SU-DHL-6 (cell line): ENCODE results near the gene ACTC1.

Experiments
- H2AFZ ChIP-seq: fragments of 200-600 bp; sonication (generic); 2 replicates; pipeline ENCODE4 v1.6.1; 2014; ENCODE audit warnings: low read depth, mild to moderate bottlenecking, moderate library complexity, mixed read lengths, antibody characterized with exemption, low read length; ENCODE audit not compliant: severe bottlenecking
- H3F3A ChIP-seq: fragments of 200-600 bp; shearing (Covaris generic); 2 replicates; pipeline ENCODE4 v1.6.0; 2016; ENCODE audit warnings: antibody characterized with exemption, mild to moderate bottlenecking; ENCODE audit not compliant: insufficient read depth
- H3K27ac ChIP-seq: fragments of 200-600 bp; sonication (generic); 2 replicates; pipeline ENCODE4 v1.5.1; 2016; ENCODE audit warnings: low read depth, mild to moderate bottlenecking, low read length, moderate library complexity, mixed read lengths
- H3K27me3 ChIP-seq: fragments of 200-600 bp; sonication (generic), shearing (Covaris generic); 2 replicates; pipeline ENCODE4 v1.6.0; 2014; ENCODE audit warnings: mild to moderate bottlenecking, low read length
- H3K36me3 ChIP-seq: fragments of 200-600 bp; sonication (generic); 2 replicates; pipeline ENCODE4 v1.6.1; 2014; ENCODE audit warnings: mild to moderate bottlenecking, low read length, mixed read lengths
- H3K4me2 ChIP-seq: fragments of 300-600, 200-600 bp; shearing (Covaris generic), sonication (generic); 2 replicates; pipeline ENCODE4 v1.6.0; 2014; ENCODE audit warnings: low read length, low read depth, mild to moderate bottlenecking; ENCODE audit not compliant: poor library complexity, severe bottlenecking
- H3K4me3 ChIP-seq: fragments of 200-600 bp; sonication (generic); 2 replicates; pipeline ENCODE4 v1.5.1; 2014; ENCODE audit warnings: antibody characterized with exemption, low read length, mild to moderate bottlenecking, mixed read lengths; ENCODE audit not compliant: insufficient read depth, poor library complexity, severe bottlenecking
- H3K79me2 ChIP-seq: fragments of 200-600 bp; sonication (generic); 2 replicates; pipeline ENCODE4 v1.6.1; 2014; ENCODE audit warnings: mild to moderate bottlenecking, low read length, moderate library complexity; ENCODE audit not compliant: insufficient read depth
- H3K9ac ChIP-seq: fragments of 200-600 bp; sonication (generic); 2 replicates; pipeline ENCODE4 v1.7.0; 2014; ENCODE audit warnings: mild to moderate bottlenecking, low read length
- H3K9me2 ChIP-seq: fragments of 200-600 bp; sonication (generic); replicated peaks from 2 replicates; pipeline ENCODE4 v1.6.1; 2014; ENCODE audit warnings: low read length; ENCODE audit not compliant: insufficient read depth
- H3K9me3 ChIP-seq: fragments of 200-600 bp; sonication (generic); 2 replicates; pipeline ENCODE4 v1.6.1; 2014; ENCODE audit warnings: low read length, mixed read lengths; ENCODE audit not compliant: insufficient read depth
- H4K20me1 ChIP-seq: fragments of 200-600 bp; sonication (generic); 2 replicates; pipeline ENCODE4 v1.6.1; 2014; ENCODE audit warnings: low read depth, mild to moderate bottlenecking, antibody characterized with exemption, low read length, moderate library complexity, mixed read lengths
- EZH2phosphoT487 ChIP-seq: fragments of 200-600 bp; sonication (generic), shearing (Covaris generic); conservative IDR thresholded peaks from 2 replicates; pipeline ENCODE4 v1.6.1; 2018; ENCODE audit warnings: mild to moderate bottlenecking, antibody characterized with exemption, low read length, moderate library complexity, mixed read lengths
- TF ChIP-seq, protein P1 (sequence below): fragments of 200-600 bp; sonication (generic); IDR thresholded peaks from one replicate; pipeline ENCODE4 v1.5.1; 2017; ENCODE audit warnings: antibody characterized with exemption, mild to moderate bottlenecking, low read length, moderate library complexity; ENCODE audit not compliant: insufficient read depth, poor library complexity, severe bottlenecking

ACTC1 gene

DNA sequence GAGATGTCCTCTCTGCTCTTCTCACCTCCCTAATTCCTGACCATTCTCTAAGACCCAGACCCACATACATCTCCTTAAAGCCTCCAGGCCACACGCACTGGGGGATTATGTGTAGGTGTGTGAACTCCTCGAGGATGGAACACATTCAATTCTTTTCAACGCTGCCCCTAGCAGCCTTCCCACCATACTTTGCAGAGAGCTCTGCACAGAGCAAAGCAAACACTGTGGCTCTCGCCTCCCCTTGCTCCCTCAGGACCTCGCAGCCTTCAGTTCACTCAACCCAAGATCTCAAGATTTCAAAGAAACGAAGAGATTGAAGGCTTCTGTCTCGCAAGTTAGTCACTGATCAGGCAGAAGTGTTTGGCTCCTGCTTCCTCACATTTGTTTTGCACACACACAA, 6.0 kb downstream of the ACTC1 start:
- no peaks in the 10 kb centered on the region for H3K9me2 ChIP-seq
- no peak overlapping the region for H3K4me2 ChIP-seq
- no peaks in the 10 kb centered on the region for H3K79me2 ChIP-seq
- no peak overlapping the region for H3K9ac ChIP-seq
- no peak overlapping the region for H2AFZ ChIP-seq
- no peak overlapping the region for H3K27ac ChIP-seq
- H4K20me1 ChIP-seq: no peaks in the 10 kb centered on the region
- H3K27me3 ChIP-seq: no peaks in the 10 kb centered on the region; the same call in 1 of the 2 replicates
- no peaks in the 10 kb centered on the region for H3K36me3 ChIP-seq
- TF ChIP-seq EZH2phosphoT487: no peak
- TF ChIP-seq, protein P1, sequence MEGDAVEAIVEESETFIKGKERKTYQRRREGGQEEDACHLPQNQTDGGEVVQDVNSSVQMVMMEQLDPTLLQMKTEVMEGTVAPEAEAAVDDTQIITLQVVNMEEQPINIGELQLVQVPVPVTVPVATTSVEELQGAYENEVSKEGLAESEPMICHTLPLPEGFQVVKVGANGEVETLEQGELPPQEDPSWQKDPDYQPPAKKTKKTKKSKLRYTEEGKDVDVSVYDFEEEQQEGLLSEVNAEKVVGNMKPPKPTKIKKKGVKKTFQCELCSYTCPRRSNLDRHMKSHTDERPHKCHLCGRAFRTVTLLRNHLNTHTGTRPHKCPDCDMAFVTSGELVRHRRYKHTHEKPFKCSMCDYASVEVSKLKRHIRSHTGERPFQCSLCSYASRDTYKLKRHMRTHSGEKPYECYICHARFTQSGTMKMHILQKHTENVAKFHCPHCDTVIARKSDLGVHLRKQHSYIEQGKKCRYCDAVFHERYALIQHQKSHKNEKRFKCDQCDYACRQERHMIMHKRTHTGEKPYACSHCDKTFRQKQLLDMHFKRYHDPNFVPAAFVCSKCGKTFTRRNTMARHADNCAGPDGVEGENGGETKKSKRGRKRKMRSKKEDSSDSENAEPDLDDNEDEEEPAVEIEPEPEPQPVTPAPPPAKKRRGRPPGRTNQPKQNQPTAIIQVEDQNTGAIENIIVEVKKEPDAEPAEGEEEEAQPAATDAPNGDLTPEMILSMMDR: no peak
- H3K4me3 ChIP-seq: no peak overlapping the region
- no peaks in the 10 kb centered on the region for H3K9me3 ChIP-seq
- no peaks in the 10 kb centered on the region for H3F3A ChIP-seq

DNA sequence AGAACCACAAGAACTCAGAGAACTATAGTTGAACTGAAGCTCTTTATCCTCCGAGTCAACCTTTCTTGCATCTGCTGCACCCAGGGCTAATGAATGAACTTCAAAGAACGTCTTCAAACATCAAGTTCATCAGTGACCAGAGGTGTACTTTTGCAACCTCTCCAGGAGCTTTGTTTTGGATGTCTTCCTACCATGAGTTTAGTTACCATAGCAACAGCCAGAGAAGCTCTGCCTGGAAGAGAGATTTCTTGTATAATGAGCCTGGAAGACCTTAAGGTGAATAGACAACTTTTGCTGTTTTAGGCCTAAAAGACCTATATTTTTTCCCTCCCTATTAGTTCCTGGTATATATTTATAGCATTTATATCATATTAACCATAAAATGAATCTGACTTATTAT, 9.1 kb downstream of the ACTC1 start:
- no peaks in the 10 kb centered on the region for H3K9me2 ChIP-seq
- H3K27ac ChIP-seq: no peak overlapping the region
- H2AFZ ChIP-seq: no peak overlapping the region
- H3K9me3 ChIP-seq: no peaks in the 10 kb centered on the region
- no peak for TF ChIP-seq EZH2phosphoT487
- TF ChIP-seq, protein P1: no peak
- H3K4me3 ChIP-seq: no peak overlapping the region
- H3F3A ChIP-seq: no peaks in the 10 kb centered on the region
- H3K9ac ChIP-seq: no peak overlapping the region
- H3K36me3 ChIP-seq: no peaks in the 10 kb centered on the region
- H3K79me2 ChIP-seq: no peaks in the 10 kb centered on the region
- H3K27me3 ChIP-seq: no peaks in the 10 kb centered on the region; the same call in 1 of the 2 replicates
- no peaks in the 10 kb centered on the region for H4K20me1 ChIP-seq
- no peak overlapping the region for H3K4me2 ChIP-seq

- no peak overlapping the region for H3K4me2 ChIP-seq
- TF ChIP-seq, protein P1: no peak
- no peak for TF ChIP-seq EZH2phosphoT487
- H2AFZ ChIP-seq: no peak overlapping the region
- no peaks in the 10 kb centered on the region for H4K20me1 ChIP-seq
- H3K9me3 ChIP-seq: no peaks in the 10 kb centered on the region
- H3K9me2 ChIP-seq: no peaks in the 10 kb centered on the region
- H3K4me3 ChIP-seq: no peak overlapping the region
- H3K79me2 ChIP-seq: no peaks in the 10 kb centered on the region
- H3K27me3 ChIP-seq: no peaks in the 10 kb centered on the region
- H3F3A ChIP-seq: no peaks in the 10 kb centered on the region
- no peaks in the 10 kb centered on the region for H3K36me3 ChIP-seq
- no peak overlapping the region for H3K9ac ChIP-seq
- no peak overlapping the region for H3K27ac ChIP-seq
Observed at GRCh38 chr15:34783991-34784390, 11.4 kb downstream of the ACTC1 start.
